ENCODE measurements around the gene MAP3K15.

MAP3K15 gene

DNA sequence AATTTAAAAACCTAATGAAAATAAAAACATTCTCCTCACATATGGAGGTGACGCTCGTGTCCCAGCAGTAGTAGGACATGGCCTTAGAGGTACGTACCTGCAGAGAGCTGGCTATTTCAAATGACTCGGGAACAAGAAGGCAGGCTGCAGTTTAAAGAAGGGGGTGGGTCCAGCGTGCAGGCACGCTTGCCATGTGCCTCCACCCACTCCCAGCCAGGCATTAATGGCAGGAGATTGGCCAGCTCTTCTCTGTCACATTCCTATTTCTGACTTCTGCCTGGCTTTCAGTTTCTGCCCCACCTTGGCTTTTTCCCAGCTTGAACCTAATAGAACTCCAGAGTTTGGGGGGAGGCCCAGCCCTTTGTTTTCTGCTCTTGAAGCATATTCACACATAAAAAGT is 154.4 kb downstream of the MAP3K15 start:
- no peak for DNase-seq
- intact Hi-C loops (cut with DNase I; ENCODE audit: low total_unique reads): no loop called here
- Histone ChIP-seq H3K36me3 (peaks cover 22 to 64% (median 25%) of the 10 kb centered on the region in 3 donors), H3K9me3 (no peaks in the 10 kb centered on the region), H3K4me3 (no peak overlapping the region), H3K27me3 (no peaks in the 10 kb centered on the region), H3K27ac (no peak overlapping the region), H3K4me1 (no peaks in the 10 kb centered on the region)
- TF ChIP-seq, protein P1, sequence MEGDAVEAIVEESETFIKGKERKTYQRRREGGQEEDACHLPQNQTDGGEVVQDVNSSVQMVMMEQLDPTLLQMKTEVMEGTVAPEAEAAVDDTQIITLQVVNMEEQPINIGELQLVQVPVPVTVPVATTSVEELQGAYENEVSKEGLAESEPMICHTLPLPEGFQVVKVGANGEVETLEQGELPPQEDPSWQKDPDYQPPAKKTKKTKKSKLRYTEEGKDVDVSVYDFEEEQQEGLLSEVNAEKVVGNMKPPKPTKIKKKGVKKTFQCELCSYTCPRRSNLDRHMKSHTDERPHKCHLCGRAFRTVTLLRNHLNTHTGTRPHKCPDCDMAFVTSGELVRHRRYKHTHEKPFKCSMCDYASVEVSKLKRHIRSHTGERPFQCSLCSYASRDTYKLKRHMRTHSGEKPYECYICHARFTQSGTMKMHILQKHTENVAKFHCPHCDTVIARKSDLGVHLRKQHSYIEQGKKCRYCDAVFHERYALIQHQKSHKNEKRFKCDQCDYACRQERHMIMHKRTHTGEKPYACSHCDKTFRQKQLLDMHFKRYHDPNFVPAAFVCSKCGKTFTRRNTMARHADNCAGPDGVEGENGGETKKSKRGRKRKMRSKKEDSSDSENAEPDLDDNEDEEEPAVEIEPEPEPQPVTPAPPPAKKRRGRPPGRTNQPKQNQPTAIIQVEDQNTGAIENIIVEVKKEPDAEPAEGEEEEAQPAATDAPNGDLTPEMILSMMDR (IDR thresholded peaks at IDR 0.05): no peak

DNA sequence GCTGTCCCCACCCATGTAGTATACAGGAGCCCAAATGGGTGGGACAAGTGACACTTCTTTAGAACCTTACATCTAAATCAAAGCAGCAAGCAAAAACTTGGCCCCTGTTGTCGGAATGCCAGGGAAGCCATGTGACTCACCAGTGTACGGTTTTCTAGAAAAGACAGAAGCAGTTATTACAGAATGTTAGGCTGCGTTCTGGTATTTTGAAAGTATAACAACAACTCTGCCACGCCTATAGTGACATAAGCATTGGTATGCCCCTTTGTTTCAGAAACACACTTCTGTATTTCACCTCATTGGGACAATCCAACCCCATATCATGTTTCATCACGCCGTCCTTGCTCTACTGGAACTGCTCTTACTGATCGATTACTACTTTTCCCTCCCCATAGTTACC is 156.8 kb downstream of the MAP3K15 start:
- no peaks in the 10 kb centered on the region for H3K4me1 ChIP-seq
- TF ChIP-seq, protein P1 (IDR thresholded peaks at IDR 0.05): no peak
- no peak overlapping the region for H3K4me3 ChIP-seq
- H3K9me3 ChIP-seq: no peaks in the 10 kb centered on the region
- intact Hi-C loops (cut with DNase I; ENCODE audit: low total_unique reads): no loop called here
- H3K36me3 ChIP-seq: peaks cover 26 to 76% (median 44%) of the 10 kb centered on the region in 3 donors
- no peak for DNase-seq
- H3K27me3 ChIP-seq: no peaks in the 10 kb centered on the region
- no peak overlapping the region for H3K27ac ChIP-seq

DNA sequence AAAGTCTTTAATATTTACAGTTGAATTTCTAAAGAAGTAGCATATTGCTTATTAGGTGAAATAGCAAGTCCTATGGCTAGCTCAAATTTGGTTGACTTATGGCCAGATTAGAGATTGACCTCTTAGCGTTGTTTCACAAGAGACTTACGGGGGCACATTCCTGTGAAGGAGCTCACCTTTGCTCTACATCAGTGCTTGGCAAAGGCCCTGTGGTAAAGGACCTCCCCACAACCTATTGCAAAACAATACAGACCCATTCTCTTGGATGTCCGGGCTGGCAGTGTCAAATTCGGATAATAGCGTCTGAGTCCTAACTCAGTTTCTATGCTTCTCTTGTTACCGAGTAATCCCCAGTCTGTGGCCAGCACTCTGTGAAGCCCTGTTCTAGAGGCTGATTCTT is 160.7 kb downstream of the MAP3K15 start:
- Histone ChIP-seq H3K9me3 (no peaks in the 10 kb centered on the region), H3K36me3 (peaks cover 30 to 91% (median 75%) of the 10 kb centered on the region in 3 donors), H3K4me1 (no peaks in the 10 kb centered on the region), H3K27ac (no peak overlapping the region), H3K27me3 (no peaks in the 10 kb centered on the region), H3K4me3 (no peak overlapping the region)
- intact Hi-C loops (cut with DNase I; ENCODE audit: low total_unique reads): no loop called here
- TF ChIP-seq, protein P1 (IDR thresholded peaks at IDR 0.05): no peak
- DNase-seq: no peak

DNA sequence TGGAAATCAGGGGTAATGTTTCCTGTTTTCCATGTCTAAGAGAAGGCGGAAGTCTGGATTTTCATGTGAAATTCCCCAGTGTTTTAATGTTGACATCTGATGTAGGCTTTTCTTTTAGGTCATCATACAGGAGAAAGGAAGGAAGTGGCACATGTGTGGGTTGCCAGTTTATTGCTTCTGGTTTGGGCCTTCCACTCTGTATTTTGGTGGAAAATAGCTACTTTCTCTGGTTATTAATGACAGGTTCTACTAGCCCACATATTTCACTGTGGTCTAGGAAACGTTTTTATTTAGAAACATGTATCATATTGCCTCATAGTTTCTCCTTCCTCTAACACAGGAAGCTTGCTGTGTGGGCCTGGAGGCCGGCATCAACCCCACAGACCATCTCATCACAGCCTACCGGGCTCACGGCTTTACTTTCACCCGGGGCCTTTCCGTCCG is 164.3 kb downstream of the MAP3K15 start:
- Histone ChIP-seq H3K9me3 (no peaks in the 10 kb centered on the region), H3K4me1 (peaks cover 0 to 5% (median 0%) of the 10 kb centered on the region in 4 donors), H3K4me3 (no peak overlapping the region), H3K27me3 (no peaks in the 10 kb centered on the region), H3K27ac (no peak overlapping the region), H3K36me3 (peaks cover 11 to 56% (median 54%) of the 10 kb centered on the region in 3 donors)
- DNase-seq: no peak
- intact Hi-C loops (cut with DNase I; ENCODE audit: low total_unique reads): no loop called here
- TF ChIP-seq, protein P1 (IDR thresholded peaks at IDR 0.05): no peak

DNA sequence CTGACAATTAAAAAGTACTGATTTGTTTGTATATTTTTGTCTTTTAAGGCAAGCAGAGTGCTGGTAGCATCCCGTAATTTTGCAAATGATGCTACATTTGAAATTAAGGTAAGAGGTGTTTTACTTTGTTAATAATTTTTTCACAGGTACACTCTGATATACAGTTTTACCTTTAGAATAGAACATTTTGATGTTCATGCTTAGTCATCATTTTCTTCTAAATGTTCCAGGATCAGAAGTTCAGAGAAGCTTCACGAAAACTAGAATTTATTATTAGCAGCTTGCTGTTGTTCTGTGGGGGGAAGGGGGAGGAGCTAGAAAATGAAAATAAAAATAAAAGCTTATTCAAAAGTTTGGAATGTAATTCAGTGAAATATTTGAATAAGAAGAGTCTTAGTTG is 166.0 kb downstream of the MAP3K15 start:
- intact Hi-C loops (cut with DNase I; ENCODE audit: low total_unique reads): no loop called here
- Histone ChIP-seq H3K4me3 (no peak overlapping the region), H3K9me3 (no peaks in the 10 kb centered on the region), H3K4me1 (peaks cover 0 to 13% (median 7%) of the 10 kb centered on the region in 4 donors), H3K27ac (no peak overlapping the region), H3K27me3 (no peaks in the 10 kb centered on the region), H3K36me3 (peaks cover 6 to 41% (median 40%) of the 10 kb centered on the region in 3 donors)
- TF ChIP-seq, protein P1 (IDR thresholded peaks at IDR 0.05): no peak
- DNase-seq: no peak

DNA sequence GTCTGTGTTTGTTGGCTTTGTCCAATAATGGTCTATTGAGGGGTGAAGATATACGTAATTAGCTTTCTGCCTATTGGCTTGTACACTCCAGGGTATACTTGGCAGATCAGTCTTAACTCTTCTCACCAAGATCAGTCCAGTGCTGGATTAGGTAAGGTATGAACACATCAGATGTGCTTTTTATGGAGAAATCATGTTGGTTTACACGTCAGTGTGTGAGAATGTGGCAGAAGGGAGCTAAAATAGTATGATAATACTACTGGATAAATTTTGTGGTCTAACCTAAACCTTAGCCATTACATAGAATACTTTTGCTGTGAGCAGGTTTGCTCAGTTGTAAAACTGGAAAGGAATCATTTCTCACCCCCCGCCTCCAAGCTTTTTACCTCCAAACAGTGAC is 167.4 kb downstream of the MAP3K15 start:
- TF ChIP-seq, protein P1 (IDR thresholded peaks at IDR 0.05): no peak
- Histone ChIP-seq H3K9me3 (no peaks in the 10 kb centered on the region), H3K36me3 (peaks cover 6 to 34% (median 28%) of the 10 kb centered on the region in 3 donors), H3K4me1 (peaks cover 0 to 16% (median 7%) of the 10 kb centered on the region in 4 donors), H3K27ac (no peak overlapping the region), H3K4me3 (no peak overlapping the region), H3K27me3 (no peaks in the 10 kb centered on the region)
- intact Hi-C loops (cut with DNase I; ENCODE audit: low total_unique reads): no loop called here
- no peak for DNase-seq

Measured in tibial artery (tissue), 4 donors.